IMR-90 (cell line): Measurements from ENCODE around the gene SPATA2. TPM values are rescaled to one million over a fixed set of nuclear protein-coding genes. Genes with fewer than 3 reads are reported as not detected.

Experiments
- ATAC-seq: fragments of 200-7000 bp; cut with Tn5 transposase; 2 replicates; pipeline ENCODE4 v1.9.1; 2020; ENCODE audit warnings: low read depth, mild to moderate bottlenecking, moderate library complexity
- BruUV-seq: library from RNA; stranded (reverse); fragments of 400-500 nt; replicated peaks from 2 replicates; lab custom pipeline; 2021; lab: Mats Ljungman, UMichigan
- CTCF ChIA-PET: fragments of 300-600 bp; formaldehyde crosslinking; extraction: SDS; loops from one replicate; lab custom pipeline; 2021; ENCODE audit warnings: antibody characterized with exemption; lab: Yijun Ruan, JAX
- POLR2A ChIA-PET: fragments of 300-600 bp; sonication (Branson Sonifier 250); formaldehyde crosslinking; loops from one replicate; lab custom pipeline; 2022; ENCODE audit warnings: antibody characterized with exemption; ENCODE audit not compliant: unreplicated experiment; lab: Charles Lee
- DNase-seq: peaks from one replicate; pipeline ENCODE4 v3.0.0; 2013
- H2AFZ ChIP-seq: replicated peaks from 2 replicates; pipeline ENCODE3; 2013; ENCODE audit warnings: low read length, mild to moderate bottlenecking; ENCODE audit not compliant: poor library complexity
- H2AK5ac ChIP-seq: 2 replicates; pipeline ENCODE4 v1.6.1; 2013; ENCODE audit warnings: low read depth, low read length, inconsistent platforms
- H2AK9ac ChIP-seq: replicated peaks from 2 replicates; pipeline ENCODE3; 2013; ENCODE audit warnings: mild to moderate bottlenecking, low read depth, low read length, moderate library complexity; ENCODE audit not compliant: poor library complexity
- H2BK120ac ChIP-seq: 2 replicates; pipeline ENCODE4 v1.6.1; 2013; ENCODE audit warnings: low read depth, low read length, inconsistent platforms
- H2BK15ac ChIP-seq: 3 replicates; pipeline ENCODE4 v1.6.1; 2013; ENCODE audit warnings: low read depth, low read length, inconsistent platforms
- H2BK20ac ChIP-seq: 2 replicates; pipeline ENCODE4 v1.6.1; 2013; ENCODE audit warnings: low read depth, mild to moderate bottlenecking, inconsistent platforms, low read length, moderate library complexity
- H2BK5ac ChIP-seq: 2 replicates; pipeline ENCODE4 v1.6.1; 2013; ENCODE audit warnings: mild to moderate bottlenecking, low read depth, low read length, inconsistent platforms; ENCODE audit not compliant: poor library complexity, severe bottlenecking
- H3K14ac ChIP-seq: replicated peaks from 2 replicates; pipeline ENCODE4 v1.6.1; 2013; ENCODE audit warnings: low read depth, low read length, inconsistent platforms
- H3K18ac ChIP-seq: 2 replicates; pipeline ENCODE4 v1.6.1; 2013; ENCODE audit warnings: low read depth, low read length, control low read depth
- H3K23ac ChIP-seq: 2 replicates; pipeline ENCODE4 v1.6.1; 2013; ENCODE audit warnings: low read depth, low read length, inconsistent platforms
- H3K27ac ChIP-seq: 2 replicates; pipeline ENCODE4 v1.5.1; 2013; ENCODE audit warnings: mild to moderate bottlenecking, control low read depth, low read length; ENCODE audit not compliant: insufficient read depth
- H3K27me3 ChIP-seq: 2 replicates; pipeline ENCODE4 v1.6.1; 2013; ENCODE audit warnings: low read length; ENCODE audit not compliant: control insufficient read depth, insufficient read depth
- H3K36me3 ChIP-seq: 2 replicates; pipeline ENCODE4 v1.6.1; 2013; ENCODE audit warnings: low read length, mixed read lengths; ENCODE audit not compliant: control insufficient read depth, insufficient read depth
- H3K4ac ChIP-seq: 2 replicates; pipeline ENCODE4 v1.6.1; 2013; ENCODE audit warnings: low read depth, low read length, inconsistent platforms
- H3K4me1 ChIP-seq: 2 replicates; pipeline ENCODE4 v1.6.1; 2013; ENCODE audit warnings: low read length, mixed read lengths; ENCODE audit not compliant: control insufficient read depth, insufficient read depth
- H3K4me2 ChIP-seq: 2 replicates; pipeline ENCODE4 v1.6.1; 2013; ENCODE audit warnings: low read depth, mild to moderate bottlenecking, control low read depth, low read length, moderate library complexity
- H3K4me3 ChIP-seq: 2 replicates; pipeline ENCODE4 v1.5.1; 2013; ENCODE audit warnings: low read depth, mild to moderate bottlenecking, control low read depth, low read length, moderate library complexity; ENCODE audit not compliant: insufficient read depth
- H3K56ac ChIP-seq: 2 replicates; pipeline ENCODE4 v1.6.1; 2013; ENCODE audit warnings: low read length, inconsistent platforms; ENCODE audit not compliant: insufficient read depth; ENCODE audit errors: extremely low read depth
- H3K79me1 ChIP-seq, 2 experiments: 2 replicates each; pipeline ENCODE4 v1.6.1; 2013; ENCODE audit warnings: low read length in 2 of 2, inconsistent platforms in 1 of 2, low read depth in 1 of 2
- H3K9ac ChIP-seq: 2 replicates; pipeline ENCODE4 v1.6.1; 2013; ENCODE audit warnings: low read depth, low read length, control low read depth
- H3K9me1 ChIP-seq: 2 replicates; pipeline ENCODE4 v1.6.1; 2013; ENCODE audit warnings: low read length, inconsistent platforms; ENCODE audit not compliant: insufficient read depth
- H3K9me3 ChIP-seq: 2 replicates; pipeline ENCODE4 v1.6.1; 2013; ENCODE audit warnings: low read length; ENCODE audit not compliant: control insufficient read depth, insufficient read depth
- H4K20me1 ChIP-seq: 2 replicates; pipeline ENCODE4 v1.6.1; 2013; ENCODE audit warnings: low read length, inconsistent platforms; ENCODE audit not compliant: insufficient read depth
- H4K5ac ChIP-seq: 2 replicates; pipeline ENCODE4 v1.6.1; 2013; ENCODE audit warnings: mild to moderate bottlenecking, low read depth, low read length, control low read depth
- H4K8ac ChIP-seq, 2 experiments: 2 replicates each; pipeline ENCODE4 v1.6.1; 2013; ENCODE audit warnings: low read depth in 2 of 2, low read length in 2 of 2, control low read depth in 1 of 2, inconsistent platforms in 1 of 2
- H4K91ac ChIP-seq: 2 replicates; pipeline ENCODE4 v1.6.1; 2013; ENCODE audit warnings: low read depth, low read length, inconsistent platforms; ENCODE audit not compliant: insufficient read depth
- BHLHE40 ChIP-seq: fragments of 150-350 bp; IDR thresholded peaks from 2 replicates; pipeline ENCODE4 v1.6.1; 2016; ENCODE audit warnings: mild to moderate bottlenecking, low read depth, low read length
- CEBPB ChIP-seq: IDR thresholded peaks from 2 replicates; pipeline ENCODE4 v1.6.1; 2012; ENCODE audit warnings: low read depth, low read length, improper control_type of control experiment
- CHD1 ChIP-seq: IDR thresholded peaks from 2 replicates; pipeline ENCODE4 v1.6.1; 2012; ENCODE audit warnings: low read depth, low read length, improper control_type of control experiment
- FOS ChIP-seq: fragments of 150-350 bp; IDR thresholded peaks from 2 replicates; pipeline ENCODE4 v1.6.1; 2016; ENCODE audit warnings: low read depth, low read length
- MAFK ChIP-seq: IDR thresholded peaks from 2 replicates; pipeline ENCODE4 v1.6.1; 2012; ENCODE audit warnings: low read depth, low read length, improper control_type of control experiment
- MAZ ChIP-seq: IDR thresholded peaks from 2 replicates; pipeline ENCODE4 v1.6.1; 2012; ENCODE audit warnings: low read depth, mild to moderate bottlenecking, low read length, improper control_type of control experiment, moderate library complexity, borderline replicate concordance
- MXI1 ChIP-seq: IDR thresholded peaks from 2 replicates; pipeline ENCODE4 v1.6.1; 2012; ENCODE audit warnings: low read depth, mild to moderate bottlenecking, low read length, moderate library complexity, borderline replicate concordance
- NFE2L2 ChIP-seq: fragments of 150-350 bp; IDR thresholded peaks from 2 replicates; pipeline ENCODE4 v1.6.1; 2016; ENCODE audit warnings: low read depth, mild to moderate bottlenecking, low read length
- POLR2A ChIP-seq: IDR thresholded peaks from 2 replicates; pipeline ENCODE4 v1.6.1; 2012; ENCODE audit warnings: mild to moderate bottlenecking, low read depth, low read length
- RAD21 ChIP-seq: IDR thresholded peaks from 2 replicates; pipeline ENCODE4 v1.6.1; 2012; ENCODE audit warnings: low read length, improper control_type of control experiment
- RCOR1 ChIP-seq: IDR thresholded peaks from 2 replicates; pipeline ENCODE4 v1.6.1; 2012; ENCODE audit warnings: mild to moderate bottlenecking, low read length, improper control_type of control experiment; ENCODE audit not compliant: insufficient replicate concordance
- RFX5 ChIP-seq: IDR thresholded peaks from 2 replicates; pipeline ENCODE4 v1.8.0; 2012; ENCODE audit warnings: low read depth, mild to moderate bottlenecking, low read length, moderate library complexity
- SMC3 ChIP-seq: fragments of 150-350 bp; IDR thresholded peaks from 2 replicates; pipeline ENCODE4 v1.6.1; 2016; ENCODE audit warnings: low read depth, mild to moderate bottlenecking, antibody characterized with exemption, low read length, moderate library complexity
- WGBS, 2 experiments: methylation state at CpG; one replicate each; pipeline versions ENCODE4 v1.1.5 to v1.1.7; 2013; ENCODE audit warnings: missing lambda C conversion rate in 2 of 2; ENCODE audit not compliant: insufficient read length in 1 of 2; ENCODE audit errors: extremely low coverage in 2 of 2; 5-methylcytosine and 5-hydroxymethylcytosine counted together
- dilution Hi-C: fragments of 300-500 bp; cut with HindIII; formaldehyde crosslinking; loops from one replicate; pipeline ENCODE4 v1.14.3; 2018; ENCODE audit warnings: low sequenced_read_pairs; ENCODE audit not compliant: unreplicated experiment
- in situ Hi-C: fragments of 300-500 bp; cut with MboI; formaldehyde crosslinking; loops from 3 replicates; pipeline ENCODE4 v1.14.3; 2019; ENCODE audit warnings: low sequenced_read_pairs, inconsistent platforms, mixed read lengths
- intact Hi-C: fragments of 100-400 bp; cut with micrococcal nuclease; formaldehyde crosslinking; loops from 2 replicates; pipeline ENCODE4 v1.10.0; 2022
- polyA plus RNA-seq, 3 experiments: library from polyadenylated mRNA; depleted of rRNA; stranded (reverse); fragments of >200 nt; gene quantifications; 2 replicates each; pipeline ENCODE4 v1.2.3, GENCODE V29; 2012; ENCODE audit warnings: low replicate concordance in 1 of 3
- total RNA-seq: library from RNA; depleted of rRNA; stranded (reverse); fragments of >200 nt; gene quantifications from 2 replicates; pipeline ENCODE4 v1.2.3, GENCODE V29; 2012
- TF ChIP-seq, protein P1 (sequence below): fragments of 150-350 bp; IDR thresholded peaks from 2 replicates; pipeline ENCODE4 v1.6.1; 2017; ENCODE audit warnings: mild to moderate bottlenecking, antibody characterized with exemption, low read length, low read depth
- TF ChIP-seq, protein P2 (sequence below): fragments of 150-350 bp; IDR thresholded peaks from 2 replicates; pipeline ENCODE4 v1.6.1; 2016; ENCODE audit warnings: low read depth, mild to moderate bottlenecking, low read length, moderate library complexity, borderline replicate concordance
- TF ChIP-seq, protein P3 (sequence below): conservative IDR thresholded peaks from 2 replicates; pipeline ENCODE4 v1.5.1; 2012; ENCODE audit warnings: mild to moderate bottlenecking, low read depth, low read length, improper control_type of control experiment

SPATA2 gene
- total and polyA plus RNA-seq, 2 of the 4 experiments (the other 2 are of a cell fraction), result 1.3 to 4.5 TPM

DNA sequence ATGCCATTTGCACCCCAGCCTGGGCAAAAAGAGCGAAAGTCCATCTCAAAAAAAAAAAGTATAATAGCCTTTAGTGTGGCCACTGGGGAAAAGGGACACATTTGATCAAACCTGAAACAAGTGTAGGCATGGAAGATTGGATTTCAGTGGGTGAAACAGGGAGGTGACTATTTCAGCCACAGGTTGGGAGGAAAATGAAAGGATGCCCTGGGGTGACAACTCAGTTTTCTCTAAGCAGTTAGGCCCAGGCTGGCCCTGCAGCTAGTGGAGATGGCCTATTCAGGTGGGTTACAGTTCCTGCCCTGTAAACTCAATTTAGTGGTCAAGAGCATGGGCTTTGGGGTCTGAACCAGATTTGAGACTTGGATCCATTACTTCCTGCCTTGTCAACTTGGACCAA lies 36.4 kb downstream of the SPATA2 start:
- no peak overlapping the region for H4K91ac ChIP-seq
- H2BK5ac ChIP-seq, result no peak overlapping the region
- H4K5ac ChIP-seq, result no peak overlapping the region
- no peak overlapping the region for H4K8ac ChIP-seq
- H4K20me1 ChIP-seq, result no peaks in the 10 kb centered on the region
- no peak overlapping the region for H2AK5ac ChIP-seq
- H2AK9ac ChIP-seq, result no peak overlapping the region
- CTCF ChIA-PET, result no interaction called here
- ATAC-seq (no peak), DNase-seq (no peak)
- H2BK120ac ChIP-seq, result no peak overlapping the region
- H3K4ac ChIP-seq, result no peak overlapping the region
- intact Hi-C loops (no loop called here), dilution Hi-C loops (no loop called here), in situ Hi-C loops (no loop called here)
- no peak overlapping the region for H3K23ac ChIP-seq
- no TSS peak for BruUV-seq
- TF ChIP-seq MAZ (no peak), RFX5 (no peak), NFE2L2 (no peak), MXI1 (no peak), BHLHE40 (no peak), CHD1 (no peak), CEBPB (no peak), RAD21 (no peak), RCOR1 (no peak), POLR2A (no peak), FOS (no peak), MAFK (no peak), SMC3 (no peak)
- TF ChIP-seq, protein P1, sequence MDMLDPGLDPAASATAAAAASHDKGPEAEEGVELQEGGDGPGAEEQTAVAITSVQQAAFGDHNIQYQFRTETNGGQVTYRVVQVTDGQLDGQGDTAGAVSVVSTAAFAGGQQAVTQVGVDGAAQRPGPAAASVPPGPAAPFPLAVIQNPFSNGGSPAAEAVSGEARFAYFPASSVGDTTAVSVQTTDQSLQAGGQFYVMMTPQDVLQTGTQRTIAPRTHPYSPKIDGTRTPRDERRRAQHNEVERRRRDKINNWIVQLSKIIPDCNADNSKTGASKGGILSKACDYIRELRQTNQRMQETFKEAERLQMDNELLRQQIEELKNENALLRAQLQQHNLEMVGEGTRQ, result no peak
- TF ChIP-seq, protein P2, sequence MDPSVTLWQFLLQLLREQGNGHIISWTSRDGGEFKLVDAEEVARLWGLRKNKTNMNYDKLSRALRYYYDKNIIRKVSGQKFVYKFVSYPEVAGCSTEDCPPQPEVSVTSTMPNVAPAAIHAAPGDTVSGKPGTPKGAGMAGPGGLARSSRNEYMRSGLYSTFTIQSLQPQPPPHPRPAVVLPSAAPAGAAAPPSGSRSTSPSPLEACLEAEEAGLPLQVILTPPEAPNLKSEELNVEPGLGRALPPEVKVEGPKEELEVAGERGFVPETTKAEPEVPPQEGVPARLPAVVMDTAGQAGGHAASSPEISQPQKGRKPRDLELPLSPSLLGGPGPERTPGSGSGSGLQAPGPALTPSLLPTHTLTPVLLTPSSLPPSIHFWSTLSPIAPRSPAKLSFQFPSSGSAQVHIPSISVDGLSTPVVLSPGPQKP, result no peak
- TF ChIP-seq, protein P3, sequence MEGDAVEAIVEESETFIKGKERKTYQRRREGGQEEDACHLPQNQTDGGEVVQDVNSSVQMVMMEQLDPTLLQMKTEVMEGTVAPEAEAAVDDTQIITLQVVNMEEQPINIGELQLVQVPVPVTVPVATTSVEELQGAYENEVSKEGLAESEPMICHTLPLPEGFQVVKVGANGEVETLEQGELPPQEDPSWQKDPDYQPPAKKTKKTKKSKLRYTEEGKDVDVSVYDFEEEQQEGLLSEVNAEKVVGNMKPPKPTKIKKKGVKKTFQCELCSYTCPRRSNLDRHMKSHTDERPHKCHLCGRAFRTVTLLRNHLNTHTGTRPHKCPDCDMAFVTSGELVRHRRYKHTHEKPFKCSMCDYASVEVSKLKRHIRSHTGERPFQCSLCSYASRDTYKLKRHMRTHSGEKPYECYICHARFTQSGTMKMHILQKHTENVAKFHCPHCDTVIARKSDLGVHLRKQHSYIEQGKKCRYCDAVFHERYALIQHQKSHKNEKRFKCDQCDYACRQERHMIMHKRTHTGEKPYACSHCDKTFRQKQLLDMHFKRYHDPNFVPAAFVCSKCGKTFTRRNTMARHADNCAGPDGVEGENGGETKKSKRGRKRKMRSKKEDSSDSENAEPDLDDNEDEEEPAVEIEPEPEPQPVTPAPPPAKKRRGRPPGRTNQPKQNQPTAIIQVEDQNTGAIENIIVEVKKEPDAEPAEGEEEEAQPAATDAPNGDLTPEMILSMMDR, result no peak
- H3K4me1 ChIP-seq, result peaks cover 7% of the 10 kb centered on the region
- no peak overlapping the region for H3K4me2 ChIP-seq
- no peak overlapping the region for H3K14ac ChIP-seq
- H2AFZ ChIP-seq, result no peak overlapping the region
- H3K18ac ChIP-seq, result no peak overlapping the region
- POLR2A ChIA-PET, result no interaction called here
- no peak overlapping the region for H3K56ac ChIP-seq
- H3K9me1 ChIP-seq, result no peaks in the 10 kb centered on the region
- no peak overlapping the region for H2BK15ac ChIP-seq
- peaks cover 24% of the 10 kb centered on the region for H3K36me3 ChIP-seq
- no peak overlapping the region for H3K4me3 ChIP-seq
- WGBS, 2 experiments, result no CpG with 5 or more reads among the region's 1 CpG
- H3K27me3 ChIP-seq, result no peaks in the 10 kb centered on the region
- H3K27ac ChIP-seq, result no peak overlapping the region
- H3K9me3 ChIP-seq, result no peaks in the 10 kb centered on the region
- no peak overlapping the region for H2BK20ac ChIP-seq
- H3K9ac ChIP-seq, result no peak overlapping the region
- H3K79me1 ChIP-seq, result peaks cover 0 to 4% of the 10 kb centered on the region in 2 experiments; a peak in 1 of 4 replicates
